Parathyroid adenoma (tissue), 2 donors: ENCODE data around the gene CEACAM18.
"Not testable (repeated sequence)": the region's sequence is repeated elsewhere in the genome, so short reads cannot be mapped to it uniquely, and the experiment has no call there.

Experiments used
- H2AFZ ChIP-seq: fragments of 300-600 bp; sonication (generic); one replicate; pipeline ENCODE4 v1.7.0; 2017; ENCODE audit warnings: antibody characterized with exemption, mild to moderate bottlenecking
- H3K27ac ChIP-seq: fragments of 300-600 bp; sonication (generic); one replicate; pipeline ENCODE4 v1.7.0; 2017
- H3K27me3 ChIP-seq: fragments of 300-600 bp; sonication (generic); one replicate; pipeline ENCODE4 v1.7.0; 2017; ENCODE audit warnings: low read length; ENCODE audit not compliant: control insufficient read depth, insufficient read depth
- H3K36me3 ChIP-seq: fragments of 300-600 bp; sonication (generic); one replicate; pipeline ENCODE4 v1.7.0; 2017; ENCODE audit warnings: low read length; ENCODE audit not compliant: control insufficient read depth, insufficient read depth
- H3K4me1 ChIP-seq: fragments of 300-600 bp; sonication (generic); one replicate; pipeline ENCODE4 v1.7.0; 2017; ENCODE audit warnings: control low read depth
- H3K4me2 ChIP-seq: fragments of 300-600 bp; sonication (generic); one replicate; pipeline ENCODE4 v1.7.0; 2017; ENCODE audit warnings: low read length
- H3K4me3 ChIP-seq: fragments of 300-600 bp; sonication (generic); one replicate; pipeline ENCODE4 v1.7.0; 2017; ENCODE audit warnings: low read depth, low read length
- H3K79me2 ChIP-seq: fragments of 300-600 bp; sonication (generic); one replicate; pipeline ENCODE4 v1.7.0; 2017; ENCODE audit warnings: control low read depth
- H3K9ac ChIP-seq: fragments of 300-600 bp; sonication (generic); one replicate; pipeline ENCODE4 v1.7.0; 2017; ENCODE audit warnings: mild to moderate bottlenecking
- H3K9me3 ChIP-seq: fragments of 300-600 bp; sonication (generic); one replicate; pipeline ENCODE4 v1.7.0; 2017; ENCODE audit warnings: low read length; ENCODE audit not compliant: control insufficient read depth
- TF ChIP-seq, protein P1 (sequence below): fragments of 300-600 bp; sonication (generic); IDR thresholded peaks from one replicate; pipeline ENCODE4 v1.7.0; 2017; ENCODE audit warnings: antibody characterized with exemption, mild to moderate bottlenecking
- donor health status: primary hyperparathyroidism.

Gene CEACAM18

DNA sequence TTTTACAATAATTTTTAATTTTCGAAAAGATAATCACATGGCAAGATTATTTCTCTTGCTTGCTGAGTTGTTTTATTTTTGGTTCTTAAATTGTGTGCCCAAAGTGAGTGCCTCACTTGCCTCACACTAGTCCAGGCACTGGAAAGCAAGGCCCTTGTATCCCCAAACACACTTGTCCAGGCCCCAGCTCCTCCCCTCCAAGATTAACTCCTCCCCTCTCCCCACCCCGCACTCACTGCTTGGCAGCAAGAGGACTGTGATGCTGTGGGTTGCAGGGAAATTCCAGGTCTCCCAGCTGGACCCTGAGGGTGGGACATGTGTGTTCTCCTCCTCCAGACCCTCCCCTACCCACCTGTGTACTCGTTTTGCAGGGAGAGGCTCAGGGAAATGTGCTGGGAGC lies 19.3 kb downstream of the CEACAM18 start:
- no peak overlapping the region for H2AFZ ChIP-seq
- no peaks in the 10 kb centered on the region for H3K27me3 ChIP-seq
- H3K27ac ChIP-seq = no peak overlapping the region
- TF ChIP-seq, protein P1, sequence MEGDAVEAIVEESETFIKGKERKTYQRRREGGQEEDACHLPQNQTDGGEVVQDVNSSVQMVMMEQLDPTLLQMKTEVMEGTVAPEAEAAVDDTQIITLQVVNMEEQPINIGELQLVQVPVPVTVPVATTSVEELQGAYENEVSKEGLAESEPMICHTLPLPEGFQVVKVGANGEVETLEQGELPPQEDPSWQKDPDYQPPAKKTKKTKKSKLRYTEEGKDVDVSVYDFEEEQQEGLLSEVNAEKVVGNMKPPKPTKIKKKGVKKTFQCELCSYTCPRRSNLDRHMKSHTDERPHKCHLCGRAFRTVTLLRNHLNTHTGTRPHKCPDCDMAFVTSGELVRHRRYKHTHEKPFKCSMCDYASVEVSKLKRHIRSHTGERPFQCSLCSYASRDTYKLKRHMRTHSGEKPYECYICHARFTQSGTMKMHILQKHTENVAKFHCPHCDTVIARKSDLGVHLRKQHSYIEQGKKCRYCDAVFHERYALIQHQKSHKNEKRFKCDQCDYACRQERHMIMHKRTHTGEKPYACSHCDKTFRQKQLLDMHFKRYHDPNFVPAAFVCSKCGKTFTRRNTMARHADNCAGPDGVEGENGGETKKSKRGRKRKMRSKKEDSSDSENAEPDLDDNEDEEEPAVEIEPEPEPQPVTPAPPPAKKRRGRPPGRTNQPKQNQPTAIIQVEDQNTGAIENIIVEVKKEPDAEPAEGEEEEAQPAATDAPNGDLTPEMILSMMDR = no peak
- H3K9me3 ChIP-seq = no peaks in the 10 kb centered on the region
- H3K79me2 ChIP-seq = no peaks in the 10 kb centered on the region
- no peaks in the 10 kb centered on the region for H3K4me1 ChIP-seq
- no peak overlapping the region for H3K4me3 ChIP-seq
- no peak overlapping the region for H3K9ac ChIP-seq
- H3K36me3 ChIP-seq = no peaks in the 10 kb centered on the region
- H3K4me2 ChIP-seq = no peak overlapping the region

DNA sequence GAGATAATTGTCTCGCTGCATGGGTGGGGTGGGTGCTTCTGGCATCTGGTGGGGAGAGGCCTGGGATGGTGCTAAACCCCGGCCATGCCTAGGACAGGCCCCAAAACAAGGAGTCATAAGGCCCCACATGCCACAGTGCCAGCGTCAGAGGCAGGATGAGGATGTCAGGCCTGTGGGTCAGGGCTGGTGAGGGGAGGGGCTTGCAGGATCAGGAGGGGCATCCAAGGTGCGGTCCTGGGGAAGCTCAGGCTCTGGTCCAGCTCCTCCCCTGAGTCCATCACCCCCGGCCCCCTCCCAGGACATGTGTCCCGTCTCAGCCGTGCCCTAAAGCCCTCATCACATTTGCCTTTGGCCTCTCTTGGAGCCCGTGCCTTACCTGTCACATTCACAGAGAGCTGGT lies 22.6 kb downstream of the CEACAM18 start:
- not testable (repeated sequence) for H3K27me3 ChIP-seq, H3K4me1 ChIP-seq, H3K4me2 ChIP-seq, H3K27ac ChIP-seq, H3K9me3 ChIP-seq, H2AFZ ChIP-seq, H3K36me3 ChIP-seq, H3K9ac ChIP-seq, H3K79me2 ChIP-seq, H3K4me3 ChIP-seq

DNA sequence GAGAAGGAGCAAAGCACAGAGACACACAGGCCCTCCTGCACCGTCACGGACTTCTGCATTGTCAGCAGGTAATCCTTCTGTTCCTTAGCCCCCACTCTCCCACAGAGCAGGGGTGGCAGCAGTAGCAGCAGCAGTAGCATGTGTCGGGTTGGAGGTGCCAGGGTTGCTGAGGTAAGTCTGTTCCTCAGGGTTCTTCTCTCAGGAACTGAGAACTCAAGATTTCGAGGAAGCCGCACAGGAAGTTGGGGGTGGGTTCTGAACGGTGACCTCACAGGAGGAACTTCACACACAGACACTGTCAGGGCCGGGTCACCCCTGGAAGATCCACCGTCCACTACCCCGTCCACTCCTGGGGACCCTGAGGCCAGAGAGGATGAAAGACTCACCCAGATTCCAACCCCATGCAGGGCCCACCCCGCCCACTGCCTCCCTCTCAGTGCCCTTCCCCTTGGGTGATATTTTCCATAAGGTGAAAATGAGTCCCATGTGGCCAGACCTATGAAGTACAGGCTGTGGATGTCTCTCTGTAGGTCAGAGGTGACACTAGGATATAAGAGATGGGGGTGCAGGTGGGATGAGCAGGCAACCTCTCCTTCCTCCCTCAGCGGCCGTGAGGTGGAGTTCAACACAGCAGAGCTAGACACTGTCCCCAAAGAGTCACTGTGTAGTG lies 23.4 kb downstream of the CEACAM18 start, which contains the start of gene SIGLEC12:
TSS of gene SIGLEC12 (minus strand) at position 207 of the 670 bp plus-strand sequence. CDS start at position 140, 67 bp downstream.
- Histone ChIP-seq H3K9ac (no peak within 1 kb of the TSS), H3K4me1 (no peaks in the 10 kb centered on the region), H2AFZ (no peak within 1 kb of the TSS), H3K79me2 (no peaks in the 10 kb centered on the region), H3K36me3 (no peaks in the 10 kb centered on the region), H3K27me3 (no peaks in the 10 kb centered on the region), H3K4me3 (no peak within 1 kb of the TSS), H3K4me2 (no peak within 1 kb of the TSS), H3K9me3 (no peaks in the 10 kb centered on the region), H3K27ac (no peak within 1 kb of the TSS)
- TF ChIP-seq, protein P1 = no peak

DNA sequence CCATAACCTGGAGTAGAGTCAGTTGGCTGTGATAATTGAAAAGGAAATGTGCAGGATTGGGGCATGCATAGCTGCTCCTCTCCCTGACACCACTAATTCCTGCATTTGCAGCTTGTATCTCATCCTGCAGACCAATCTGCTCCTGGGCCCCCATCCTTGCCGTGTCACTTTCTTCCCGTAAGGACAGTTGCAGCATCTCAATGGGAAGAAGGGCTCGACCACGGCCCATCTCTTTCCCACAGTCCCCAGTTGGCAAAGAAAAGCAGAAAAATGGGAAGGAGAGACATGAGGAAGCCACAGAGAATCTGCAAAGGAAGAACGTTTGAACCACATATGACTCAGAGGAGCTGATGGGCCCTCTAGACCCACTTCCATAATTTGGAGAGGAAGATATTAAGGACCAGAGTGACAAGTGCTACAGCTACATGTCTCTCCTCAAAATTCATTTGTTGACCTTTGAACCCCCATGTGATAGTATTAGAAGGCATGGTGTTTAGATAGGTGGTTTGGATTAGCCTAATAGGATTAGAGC lies 25.0 kb downstream of the CEACAM18 start:
- H3K9ac ChIP-seq = no peak overlapping the region
- TF ChIP-seq, protein P1 = no peak
- H3K79me2 ChIP-seq = no peaks in the 10 kb centered on the region
- no peak overlapping the region for H2AFZ ChIP-seq
- no peaks in the 10 kb centered on the region for H3K9me3 ChIP-seq
- no peak overlapping the region for H3K27ac ChIP-seq
- no peaks in the 10 kb centered on the region for H3K4me1 ChIP-seq
- H3K36me3 ChIP-seq = no peaks in the 10 kb centered on the region
- no peak overlapping the region for H3K4me3 ChIP-seq
- no peak overlapping the region for H3K4me2 ChIP-seq
- H3K27me3 ChIP-seq = no peaks in the 10 kb centered on the region

DNA sequence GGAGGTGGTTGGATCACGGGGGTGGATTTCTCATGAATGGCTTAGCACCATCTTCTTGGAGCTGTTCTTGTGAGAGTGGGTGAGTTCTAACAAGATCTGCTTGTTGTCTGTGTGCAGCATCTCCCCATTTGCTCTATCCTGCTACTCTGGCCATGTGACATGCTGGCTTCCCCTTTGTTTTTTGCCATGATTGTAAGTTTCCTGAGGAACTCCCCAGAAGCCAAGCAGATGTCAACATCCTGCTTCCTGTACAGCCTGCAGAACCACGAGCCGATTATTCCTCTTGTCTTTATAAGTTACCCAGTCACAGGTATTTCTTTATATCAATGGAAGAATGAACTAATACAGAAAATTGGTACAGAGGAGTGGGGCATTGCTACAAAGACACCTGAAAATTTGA lies 25.6 kb downstream of the CEACAM18 start:
- Histone ChIP-seq H3K9ac (no peak overlapping the region), H3K27ac (no peak overlapping the region), H3K36me3 (no peaks in the 10 kb centered on the region), H3K4me2 (no peak overlapping the region), H2AFZ (no peak overlapping the region), H3K9me3 (no peaks in the 10 kb centered on the region), H3K4me1 (no peaks in the 10 kb centered on the region), H3K4me3 (no peak overlapping the region), H3K79me2 (no peaks in the 10 kb centered on the region), H3K27me3 (no peaks in the 10 kb centered on the region)
- TF ChIP-seq, protein P1 = no peak
